HG03103 (cell line): ENCODE results near the gene ZNF608.

Experiments used
- ATAC-seq: cut with Tn5 transposase; IDR thresholded peaks from one replicate; pipeline ENCODE4 v1.9.1; 2021; ENCODE audit warnings: low read depth; ENCODE audit not compliant: unreplicated experiment

The ZNF608 gene

DNA sequence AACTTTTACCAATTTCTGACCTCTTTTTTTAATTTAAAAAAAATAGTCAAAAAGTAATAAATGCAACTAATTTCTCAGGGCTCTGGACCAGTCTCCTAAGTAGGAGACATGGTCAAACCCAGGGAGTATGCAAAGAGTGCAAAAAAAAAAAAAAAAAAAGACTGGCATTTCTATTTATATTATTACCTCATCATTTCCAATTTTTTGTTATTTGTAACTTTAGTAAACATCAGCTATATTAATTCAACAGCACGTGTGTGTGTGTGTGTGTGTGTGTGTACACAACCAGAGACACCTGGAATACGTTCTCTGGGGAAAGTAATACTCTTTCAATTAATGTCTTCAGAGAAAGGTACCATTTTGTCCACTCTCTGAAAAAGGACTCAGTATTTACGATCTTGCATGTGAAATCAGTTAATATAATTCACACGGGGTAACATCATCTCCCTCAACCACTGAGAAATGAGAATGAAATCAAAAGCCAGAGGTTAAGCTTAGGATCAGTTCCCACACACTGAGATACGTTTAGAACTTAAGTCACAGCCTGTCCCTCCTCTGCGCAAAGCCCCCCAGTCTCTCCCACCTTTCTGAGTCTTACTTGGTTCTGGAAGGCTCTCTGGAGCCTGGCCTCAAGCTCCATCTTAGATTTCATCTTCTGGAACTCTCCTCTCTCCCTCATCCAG, 21.9 kb downstream of the ZNF608 start:
- ATAC-seq: peak; percentile 17

DNA sequence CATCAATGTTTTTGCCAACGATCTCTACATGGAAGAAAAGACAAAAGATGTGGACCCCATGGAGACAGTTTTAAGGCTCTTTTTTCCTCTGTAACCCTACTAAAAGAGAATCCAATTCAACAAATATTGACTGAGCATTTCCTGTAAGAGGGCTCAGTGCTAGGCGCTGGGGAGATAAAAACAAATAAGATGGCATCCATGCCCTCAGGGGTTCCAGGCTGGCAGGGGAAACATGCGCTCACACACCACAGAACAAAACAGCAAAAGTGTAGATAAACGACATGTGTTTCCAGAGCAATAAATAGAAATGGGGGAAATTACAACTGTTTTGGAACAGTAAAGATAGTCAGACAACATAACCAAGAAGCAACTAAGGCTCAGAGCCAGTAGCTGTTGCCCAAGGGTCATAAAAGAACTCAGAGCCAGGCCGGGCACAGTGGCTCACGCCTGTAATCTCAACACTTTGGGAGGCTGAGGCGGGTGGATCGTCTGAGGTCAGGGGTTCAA, 25.2 kb downstream of the ZNF608 start:
- ATAC-seq: no peak

DNA sequence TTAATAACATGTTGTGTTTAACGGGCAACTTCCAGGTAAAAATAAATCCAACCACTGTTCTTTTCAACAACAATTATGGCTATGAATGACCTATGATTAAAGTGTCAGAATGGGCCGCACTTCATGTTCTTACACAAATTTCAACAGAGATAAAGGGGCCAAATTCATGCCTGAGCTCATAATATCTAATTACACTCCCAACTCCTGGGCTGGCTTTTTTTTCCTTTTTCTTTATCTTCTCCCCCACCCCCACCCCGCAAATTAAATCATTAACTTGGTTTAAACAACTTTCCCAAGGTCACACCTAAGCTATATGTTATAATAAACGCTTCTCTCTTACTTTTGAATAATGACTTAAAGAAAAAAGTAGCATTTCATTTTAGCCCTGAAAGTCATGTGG, 25.8 kb downstream of the ZNF608 start:
- no peak for ATAC-seq

DNA sequence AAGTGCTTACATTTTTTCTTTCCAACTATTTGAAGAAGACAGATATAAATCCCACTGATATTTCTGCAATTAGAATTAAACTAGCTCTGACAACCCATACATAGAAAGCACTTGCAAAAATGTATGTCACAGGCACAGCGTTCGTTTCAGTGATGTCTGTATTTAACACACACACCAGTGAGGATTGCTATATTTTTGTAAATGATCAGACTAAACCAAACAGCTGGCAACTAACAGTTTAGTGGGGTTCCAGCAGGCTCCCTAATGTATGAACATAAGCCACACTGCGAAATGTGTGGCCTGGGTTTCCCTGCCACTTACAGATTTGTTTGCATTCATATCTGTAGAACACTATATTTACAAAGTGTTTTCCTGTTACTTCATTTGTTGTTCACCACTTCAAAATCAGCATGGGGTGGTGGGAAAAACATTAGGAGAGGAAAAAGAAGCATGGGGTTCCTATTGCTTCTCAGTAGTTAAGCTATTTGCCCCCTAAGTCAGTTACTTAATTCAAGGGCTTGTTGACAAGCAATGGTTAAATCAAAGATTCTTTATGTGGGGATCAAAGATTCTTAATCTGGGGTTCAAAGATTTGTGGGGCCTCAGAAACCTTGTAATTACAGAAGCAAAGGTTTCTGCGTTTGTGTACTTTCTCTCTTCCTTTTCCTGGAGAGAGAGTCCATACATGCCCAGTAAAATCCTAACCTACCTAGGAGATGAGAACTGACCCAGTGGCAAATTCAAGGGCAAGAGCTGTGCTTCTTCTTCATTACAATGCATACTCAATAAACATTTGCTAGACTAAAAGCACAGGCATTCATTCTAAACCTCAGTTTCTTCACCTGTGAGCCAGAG, 27.1 kb downstream of the ZNF608 start:
- ATAC-seq: no peak

DNA sequence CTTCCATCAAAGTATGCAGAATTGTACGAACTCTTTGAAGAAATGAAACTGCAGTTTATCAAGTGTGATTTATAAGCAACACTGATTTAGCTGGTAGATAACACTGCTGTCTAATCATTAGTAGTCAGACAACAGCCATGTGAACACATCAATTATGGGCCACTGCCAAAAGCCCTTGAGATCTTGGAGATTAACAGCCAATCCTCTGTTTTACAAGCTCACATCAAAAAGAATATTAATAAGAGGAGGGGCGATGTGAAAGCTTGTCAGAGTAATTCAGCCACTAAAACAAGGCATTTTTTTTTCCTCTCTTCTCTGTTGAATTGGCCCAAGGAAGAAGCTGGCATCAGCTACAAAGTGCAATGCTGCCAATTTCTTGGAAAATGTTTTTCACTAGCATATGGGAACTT, 28.1 kb downstream of the ZNF608 start:
- ATAC-seq: no peak

DNA sequence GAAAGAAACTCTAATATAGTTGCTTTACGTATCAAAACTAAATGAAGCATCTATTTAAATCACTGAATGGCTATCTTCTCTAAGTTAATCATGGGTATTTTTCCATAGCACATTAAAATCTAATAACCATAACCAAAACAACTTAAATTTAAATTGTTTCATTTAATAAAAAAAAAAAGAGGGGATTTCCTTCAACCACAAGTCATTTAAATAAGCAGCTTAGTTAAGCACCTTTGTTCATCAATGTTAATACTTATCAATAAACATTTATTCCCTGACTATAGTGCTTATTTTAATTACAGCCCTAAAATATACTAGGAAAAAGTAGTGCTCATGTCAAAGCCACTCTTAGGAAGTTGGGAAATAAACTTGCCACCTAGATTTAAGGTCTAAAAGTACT, 30.3 kb downstream of the ZNF608 start:
- ATAC-seq: no peak

DNA sequence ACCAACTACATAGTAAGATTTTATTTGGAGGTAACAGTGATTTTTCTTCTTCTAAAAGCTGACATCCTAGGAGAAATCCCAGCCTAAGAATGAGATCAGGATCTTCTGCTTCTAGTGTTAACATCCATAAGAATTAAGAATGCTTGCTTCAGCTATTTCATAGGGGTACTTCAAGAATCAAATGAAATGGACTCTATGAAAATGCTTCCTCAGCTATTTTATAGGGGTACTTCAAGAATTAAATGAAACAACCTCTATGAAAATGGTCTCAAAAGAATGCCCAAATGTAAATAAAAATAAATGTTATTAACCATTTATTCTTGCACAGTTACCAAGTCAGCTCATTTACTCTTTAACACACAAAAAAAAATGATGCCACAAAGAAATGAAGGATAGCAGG, 31.5 kb downstream of the ZNF608 start:
- ATAC-seq: no peak

DNA sequence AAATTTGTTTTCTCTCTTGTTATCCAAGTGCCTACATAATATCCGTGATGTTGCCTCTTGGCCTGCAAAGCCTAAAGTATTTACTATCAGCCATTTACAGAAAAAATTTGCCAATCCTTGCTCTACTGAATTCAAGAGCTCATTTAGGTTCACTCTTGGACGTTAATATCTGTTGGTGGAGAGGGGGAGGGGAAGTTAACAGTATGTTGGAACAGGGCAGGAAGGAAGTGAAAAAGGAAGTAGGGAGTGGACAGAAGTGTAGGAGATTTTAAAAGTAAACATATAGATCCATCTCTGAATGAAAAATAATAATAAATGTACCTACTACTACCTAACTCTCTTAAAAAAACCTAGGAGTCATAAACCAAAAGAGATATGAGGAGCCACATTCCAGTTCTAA, 32.8 kb downstream of the ZNF608 start:
- ATAC-seq: no peak

DNA sequence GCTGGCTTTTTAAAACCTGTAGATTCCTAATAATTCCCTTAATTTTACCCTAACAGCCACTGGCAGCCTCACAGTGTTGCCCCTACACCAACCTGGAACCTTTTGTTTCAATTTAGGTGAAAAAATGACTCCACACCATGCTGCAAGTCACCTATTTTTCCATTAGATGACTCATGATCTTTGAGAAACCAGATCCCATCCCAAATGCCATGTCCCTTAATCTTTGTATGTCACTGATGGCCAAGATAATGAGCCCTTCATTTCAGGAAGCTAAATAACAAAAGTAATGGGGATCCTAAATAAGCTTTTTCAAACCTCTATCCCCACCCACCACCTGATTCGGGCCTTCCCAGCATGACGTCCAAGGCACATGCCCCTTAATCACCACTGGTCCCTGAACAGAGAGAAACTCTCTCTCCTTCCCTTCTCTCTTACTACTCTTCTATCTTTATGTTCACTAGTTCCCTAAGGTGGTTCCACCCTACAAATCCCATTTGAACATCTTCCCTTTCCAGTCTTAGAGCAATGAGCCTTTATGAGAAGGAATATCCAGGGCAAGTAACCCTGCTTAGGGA, 33.6 kb downstream of the ZNF608 start:
- no peak for ATAC-seq

DNA sequence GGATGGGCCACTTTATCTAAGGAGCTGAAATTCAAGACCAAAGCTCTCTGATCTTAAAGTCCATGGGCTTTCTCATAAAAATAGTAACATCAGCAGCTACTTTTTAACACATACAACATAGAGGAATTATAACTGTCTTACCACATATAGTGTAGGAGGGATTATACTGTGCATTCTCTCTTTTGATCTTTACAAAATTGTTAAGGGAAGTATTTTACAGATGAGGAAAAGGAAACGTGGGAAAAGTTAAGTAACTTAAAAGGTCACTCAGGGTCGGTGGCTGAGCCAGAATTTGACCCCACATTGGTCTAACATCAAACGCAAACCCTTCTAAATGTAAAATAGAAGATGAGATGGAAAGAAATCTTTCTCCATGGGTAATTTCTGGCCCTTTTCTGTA, 38.4 kb downstream of the ZNF608 start:
- no peak for ATAC-seq

DNA sequence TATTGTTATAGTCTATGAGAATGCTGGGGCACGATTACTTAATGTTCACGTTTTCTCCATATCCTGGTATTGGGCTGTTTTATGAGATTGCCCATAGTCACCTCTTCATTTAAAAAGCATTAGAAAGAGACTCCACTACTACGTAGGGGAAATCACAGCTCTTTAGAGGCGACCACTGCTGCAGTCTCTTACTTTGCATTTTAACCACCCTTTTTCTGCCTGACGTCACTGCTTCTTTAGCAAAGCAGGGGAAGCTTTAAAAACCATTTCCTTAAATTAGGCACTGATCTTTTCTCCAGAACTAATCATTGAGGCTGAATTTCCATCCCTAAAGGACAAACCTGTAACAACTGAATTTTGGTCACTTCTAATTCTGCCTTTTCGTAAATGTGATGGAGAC, 38.9 kb downstream of the ZNF608 start:
- ATAC-seq: no peak

DNA sequence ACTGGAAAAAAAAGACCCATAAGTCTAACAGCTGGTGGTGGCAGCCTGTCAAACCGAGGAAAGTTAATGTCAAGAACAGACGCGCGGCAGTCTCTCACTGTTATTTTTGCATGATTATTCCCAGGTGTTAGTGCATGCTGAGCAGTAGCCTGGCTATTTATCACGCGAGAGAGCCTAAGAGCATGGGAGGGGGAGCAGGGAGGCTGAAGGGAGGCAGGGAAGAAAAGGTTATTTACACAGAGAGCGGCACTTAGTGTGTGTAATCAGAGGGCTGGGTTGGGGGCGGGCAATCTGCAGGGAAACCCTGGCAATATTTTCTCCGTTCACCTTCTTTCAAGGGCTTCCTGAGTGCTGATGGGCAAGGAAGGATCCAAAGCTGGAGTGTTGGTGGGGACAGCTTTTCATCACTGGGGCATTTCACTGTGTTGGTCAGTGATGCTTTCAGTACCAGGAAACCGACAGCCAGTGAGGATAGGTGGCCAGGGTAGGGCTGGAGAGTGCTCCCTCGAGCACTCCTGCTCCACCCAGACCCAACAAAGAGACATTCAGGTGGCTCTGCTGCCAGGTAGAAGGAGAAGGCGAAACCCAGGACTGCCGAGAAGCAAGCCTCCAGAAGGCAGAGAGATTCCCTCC, 39.6 kb downstream of the ZNF608 start:
- no peak for ATAC-seq

DNA sequence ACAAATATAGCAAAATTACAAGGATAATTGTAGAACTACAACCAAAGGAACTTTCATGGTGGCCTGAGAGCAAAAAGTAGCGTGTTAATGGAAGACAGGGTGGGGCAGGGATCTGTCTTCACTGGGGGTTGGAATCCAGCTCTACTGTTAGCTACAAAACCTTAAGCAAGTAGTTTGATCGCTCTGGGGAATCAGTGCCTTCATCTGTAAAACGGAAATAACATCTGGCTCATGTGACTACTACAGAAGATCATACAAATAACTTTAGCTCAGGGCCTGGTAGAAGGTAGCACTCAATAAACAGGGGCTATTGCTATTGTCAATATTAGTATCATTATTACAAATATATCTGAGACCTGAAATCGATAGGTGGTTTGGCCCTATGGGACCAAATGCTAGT, 40.4 kb downstream of the ZNF608 start:
- no peak for ATAC-seq

DNA sequence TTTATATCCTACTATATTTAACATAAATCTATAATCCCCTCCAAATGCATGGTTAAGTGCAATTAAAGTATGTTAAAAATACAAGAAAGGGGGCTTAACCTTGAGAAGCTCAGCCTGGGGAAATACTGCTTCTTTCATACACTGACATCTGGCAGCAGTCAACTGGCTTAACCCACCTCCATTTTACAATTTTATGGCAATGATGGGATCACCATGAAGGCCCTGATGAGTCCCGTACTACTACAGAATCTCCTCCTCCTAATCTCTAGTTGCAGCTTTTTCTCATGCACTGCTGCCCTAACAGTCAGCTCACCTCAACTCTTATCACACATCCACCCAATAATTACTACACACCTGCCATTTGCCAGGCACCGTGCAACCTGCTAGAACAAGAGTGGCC, 40.9 kb downstream of the ZNF608 start:
- no peak for ATAC-seq

DNA sequence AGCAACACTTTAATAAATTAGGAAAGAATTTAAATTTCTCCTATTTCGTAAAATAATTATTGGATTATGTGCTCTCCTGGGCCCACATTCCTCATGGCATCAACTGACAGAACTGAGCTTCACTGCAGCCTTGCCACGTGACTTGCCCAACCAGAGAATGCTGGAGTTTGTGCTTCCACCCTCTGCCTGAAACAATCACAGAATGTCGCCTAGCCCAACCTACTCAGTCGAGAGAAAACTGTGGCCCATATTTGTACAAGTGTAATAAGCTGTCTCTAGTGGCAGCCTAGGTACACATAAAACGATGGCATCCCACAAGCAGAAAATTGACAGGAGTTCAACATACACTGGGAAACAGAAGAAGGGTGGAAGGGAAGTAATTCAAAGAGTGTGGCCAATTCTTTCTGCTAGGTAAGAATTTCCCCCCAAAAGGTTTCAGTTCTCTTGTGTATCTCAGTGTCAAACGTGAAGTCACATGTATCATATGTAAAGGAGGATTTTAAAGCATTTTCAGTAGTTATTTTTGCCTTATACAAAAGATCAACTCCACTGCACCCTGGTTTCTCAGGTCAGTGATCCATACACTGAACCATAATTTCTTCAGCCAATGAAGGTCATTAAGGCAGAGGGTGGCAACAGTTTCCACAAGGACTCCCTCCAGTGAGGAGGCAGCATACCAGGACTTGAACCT, 41.7 kb downstream of the ZNF608 start:
- peak; percentile 72 for ATAC-seq

DNA sequence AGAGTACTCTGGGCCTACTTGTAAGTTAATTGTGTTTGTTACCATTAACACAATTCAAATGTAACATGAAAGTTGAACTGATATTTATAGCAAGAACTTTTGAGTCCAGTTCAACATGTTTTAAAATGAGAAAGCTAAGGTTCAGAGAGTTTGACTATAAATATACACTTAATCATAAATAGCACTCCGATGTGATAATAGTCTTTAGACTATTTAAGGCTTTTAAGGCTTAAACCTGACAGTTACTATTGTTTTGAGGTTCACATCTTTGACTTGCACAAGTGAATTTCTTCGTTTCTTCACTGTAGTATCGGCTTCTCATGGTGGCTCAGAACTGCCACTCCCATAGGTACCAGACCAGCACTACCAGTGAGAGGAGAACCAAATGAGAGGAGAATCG, 42.4 kb downstream of the ZNF608 start:
- no peak for ATAC-seq

DNA sequence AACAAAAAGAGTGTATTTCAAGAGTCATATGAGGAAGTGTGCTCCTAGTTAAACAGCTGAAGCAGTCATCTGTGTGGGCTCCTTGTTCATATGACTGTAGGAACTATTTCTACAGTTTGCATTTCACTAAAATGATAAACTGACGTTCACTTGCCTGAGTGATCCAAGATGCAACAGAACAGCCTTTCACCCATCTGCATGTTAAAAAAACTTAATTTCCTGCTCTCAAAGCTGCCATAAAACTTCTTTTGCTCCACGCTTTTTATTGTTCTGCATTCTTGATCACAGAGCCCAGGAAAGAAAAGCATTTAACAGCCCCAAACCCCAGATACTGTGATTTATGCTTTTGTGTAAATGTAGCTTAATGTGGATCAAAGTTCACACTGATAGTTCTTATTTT, 43.9 kb downstream of the ZNF608 start:
- ATAC-seq: no peak

DNA sequence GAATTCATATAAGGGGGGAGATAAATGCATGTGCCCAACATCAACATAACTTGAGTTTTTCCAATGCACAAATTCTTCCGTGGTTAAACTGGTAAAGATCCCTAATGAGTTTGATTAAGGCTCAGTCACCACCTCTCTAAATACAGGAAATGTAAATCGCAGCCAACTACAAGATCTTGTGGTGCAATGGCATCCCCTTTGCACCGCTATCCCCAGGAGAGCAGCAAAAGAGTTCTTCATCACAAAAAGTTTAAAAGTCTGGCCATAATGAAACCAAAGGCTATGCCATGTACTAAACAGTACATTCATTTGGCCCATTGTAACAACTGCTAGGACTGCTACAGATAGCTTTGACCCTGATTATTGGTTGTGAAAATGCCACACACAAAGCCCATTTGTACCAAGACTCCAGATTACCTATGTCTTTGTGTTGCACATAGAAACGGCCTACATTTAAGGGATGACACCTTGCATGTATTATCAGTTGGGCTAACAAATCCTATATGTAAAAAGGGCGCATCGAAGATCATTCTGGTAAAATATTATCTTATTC, 44.5 kb downstream of the ZNF608 start:
- no peak for ATAC-seq

DNA sequence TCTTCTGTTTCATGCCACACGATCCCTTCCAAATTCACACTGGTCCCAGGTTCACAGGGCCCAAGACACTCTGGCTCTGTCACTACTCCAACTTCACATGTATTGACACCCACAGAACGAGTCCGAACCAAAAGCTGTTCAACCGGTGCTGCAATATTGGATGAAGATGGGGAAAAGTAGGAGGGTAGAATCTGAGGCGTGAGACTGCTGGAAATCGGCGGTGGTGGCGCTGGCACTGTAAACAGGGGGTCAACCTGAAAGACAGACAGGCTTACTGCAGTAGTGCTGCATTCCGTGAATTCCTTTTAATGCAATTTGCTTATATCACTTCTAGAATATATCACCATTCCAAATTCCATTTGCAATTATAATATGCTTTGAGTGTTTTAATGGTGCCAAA, 45.4 kb downstream of the ZNF608 start:
- no peak for ATAC-seq

DNA sequence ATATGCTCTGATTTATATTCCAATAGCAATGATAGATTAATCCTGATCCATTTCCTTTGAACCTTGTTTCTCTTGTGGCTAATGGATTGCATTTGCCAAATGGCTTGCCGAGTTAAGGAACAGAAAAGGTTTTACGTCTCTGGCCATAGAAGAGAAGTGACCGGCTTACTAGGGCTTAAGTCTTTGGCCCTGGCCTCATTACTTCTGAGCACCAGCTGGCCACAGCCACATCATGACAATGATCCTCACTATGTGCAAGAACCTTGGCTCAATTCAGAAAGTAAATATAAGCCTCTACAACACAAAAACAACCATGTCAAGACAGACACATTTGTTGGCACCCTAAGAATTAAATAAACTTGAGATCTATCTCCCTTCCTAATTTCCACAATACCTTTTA, 46.1 kb downstream of the ZNF608 start:
- ATAC-seq: no peak
